ENCODE data around the gene SCG3.

DNA sequence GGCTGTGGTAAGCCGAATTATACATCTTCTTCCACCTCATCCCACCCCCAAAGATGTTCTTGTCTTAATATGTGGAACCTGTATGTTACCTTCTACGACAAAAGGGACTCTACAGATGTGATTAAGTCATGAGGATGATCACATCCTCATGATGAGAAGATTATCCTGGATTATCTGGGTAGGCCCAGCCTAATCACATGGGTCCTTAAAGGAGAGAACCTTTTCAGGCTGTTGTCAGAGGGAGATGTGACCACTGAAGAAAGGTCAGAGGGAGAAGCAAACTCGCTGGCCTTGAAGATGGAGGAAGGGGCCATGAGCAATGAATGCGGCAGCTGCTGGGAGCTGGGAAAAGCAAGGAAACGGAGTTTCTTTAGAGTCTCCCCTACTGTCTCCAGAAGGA is 12.9 kb upstream of the SCG3 start:
- TF ChIP-seq EZH2 (IDR thresholded peaks at IDR 0.05; ENCODE audit: low read length, unreplicated experiment) (no peak), EZH2phosphoT487 (IDR thresholded peaks at IDR 0.05; ENCODE audit: borderline replicate concordance, low read length) (no peak)
- TF ChIP-seq, protein P1, sequence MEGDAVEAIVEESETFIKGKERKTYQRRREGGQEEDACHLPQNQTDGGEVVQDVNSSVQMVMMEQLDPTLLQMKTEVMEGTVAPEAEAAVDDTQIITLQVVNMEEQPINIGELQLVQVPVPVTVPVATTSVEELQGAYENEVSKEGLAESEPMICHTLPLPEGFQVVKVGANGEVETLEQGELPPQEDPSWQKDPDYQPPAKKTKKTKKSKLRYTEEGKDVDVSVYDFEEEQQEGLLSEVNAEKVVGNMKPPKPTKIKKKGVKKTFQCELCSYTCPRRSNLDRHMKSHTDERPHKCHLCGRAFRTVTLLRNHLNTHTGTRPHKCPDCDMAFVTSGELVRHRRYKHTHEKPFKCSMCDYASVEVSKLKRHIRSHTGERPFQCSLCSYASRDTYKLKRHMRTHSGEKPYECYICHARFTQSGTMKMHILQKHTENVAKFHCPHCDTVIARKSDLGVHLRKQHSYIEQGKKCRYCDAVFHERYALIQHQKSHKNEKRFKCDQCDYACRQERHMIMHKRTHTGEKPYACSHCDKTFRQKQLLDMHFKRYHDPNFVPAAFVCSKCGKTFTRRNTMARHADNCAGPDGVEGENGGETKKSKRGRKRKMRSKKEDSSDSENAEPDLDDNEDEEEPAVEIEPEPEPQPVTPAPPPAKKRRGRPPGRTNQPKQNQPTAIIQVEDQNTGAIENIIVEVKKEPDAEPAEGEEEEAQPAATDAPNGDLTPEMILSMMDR (conservative IDR thresholded peaks at IDR 0.05; ENCODE audit: low read depth, low read length) = no peak

Measured in PC-3 (cell line).